Stimulated activated CD4-positive, alpha-beta T cell treated with anti-CD3 and anti-CD28 coated beads, Interleukin-4, amount 100 ng/mL, for 1 hour (primary cell): Measurements from ENCODE around the gene WNK1.
"Not testable (repeated sequence)": the region's sequence is repeated elsewhere in the genome, so short reads cannot be mapped to it uniquely, and the experiment has no call there.

Source experiments
- DNase-seq: peaks from one replicate; pipeline ENCODE4 v3.0.0-alpha.2; 2020

The WNK1 gene

GRCh38 chr12:818733-819132 is 66.4 kb downstream of the WNK1 start:
- DNase-seq, result no peak

DNA sequence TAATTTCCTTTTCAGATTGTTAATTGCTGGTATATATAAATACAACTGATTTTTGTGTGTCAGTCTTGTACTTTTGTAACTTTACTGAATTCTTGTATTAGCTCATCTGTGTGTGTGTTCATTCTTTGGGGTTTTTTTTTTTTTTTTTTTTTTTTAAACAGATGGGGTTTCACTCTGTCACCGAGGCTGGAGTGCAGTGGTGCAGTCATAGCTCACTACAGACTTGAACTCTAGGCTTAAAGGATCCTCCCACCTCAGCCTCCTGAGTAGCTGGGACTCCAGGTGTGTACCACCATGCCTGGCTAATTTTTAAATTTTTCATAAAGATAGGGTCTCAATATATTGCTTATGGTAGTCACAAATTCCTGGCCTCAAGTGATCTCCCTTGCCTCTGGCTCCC is 68.0 kb downstream of the WNK1 start:
- DNase-seq, result no peak

DNA sequence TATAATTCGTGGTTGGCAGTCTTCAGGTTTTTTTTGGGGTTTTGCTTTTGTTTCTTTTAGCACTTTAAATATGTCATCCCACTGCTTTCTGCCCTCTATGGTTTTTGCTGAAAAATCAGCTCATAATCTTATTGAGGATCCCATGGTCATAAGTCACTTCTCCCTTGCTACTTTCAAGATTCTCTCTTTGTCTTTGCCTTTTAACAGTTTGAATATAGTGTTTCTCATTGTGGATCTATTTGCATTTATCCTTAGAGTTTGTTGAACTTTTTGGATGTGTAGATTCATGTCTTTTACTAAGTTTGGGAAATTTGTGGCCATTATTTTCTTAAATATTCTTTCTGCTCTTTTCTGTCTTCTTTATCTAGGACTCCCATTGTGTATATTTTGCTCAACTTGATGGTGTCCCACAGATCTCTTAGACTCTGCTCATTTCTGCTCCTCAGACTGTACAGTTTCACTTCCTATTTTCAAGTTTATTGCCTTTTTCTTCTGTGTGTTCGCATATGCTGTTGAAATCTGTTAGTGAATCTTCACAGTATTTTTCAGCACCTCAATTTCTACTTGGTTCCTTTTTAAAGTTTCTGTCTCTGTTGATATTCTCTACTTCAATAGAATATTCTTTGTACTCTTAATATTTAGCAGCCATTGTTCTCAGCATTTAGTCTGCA is 70.8 kb downstream of the WNK1 start:
- no peak for DNase-seq

DNA sequence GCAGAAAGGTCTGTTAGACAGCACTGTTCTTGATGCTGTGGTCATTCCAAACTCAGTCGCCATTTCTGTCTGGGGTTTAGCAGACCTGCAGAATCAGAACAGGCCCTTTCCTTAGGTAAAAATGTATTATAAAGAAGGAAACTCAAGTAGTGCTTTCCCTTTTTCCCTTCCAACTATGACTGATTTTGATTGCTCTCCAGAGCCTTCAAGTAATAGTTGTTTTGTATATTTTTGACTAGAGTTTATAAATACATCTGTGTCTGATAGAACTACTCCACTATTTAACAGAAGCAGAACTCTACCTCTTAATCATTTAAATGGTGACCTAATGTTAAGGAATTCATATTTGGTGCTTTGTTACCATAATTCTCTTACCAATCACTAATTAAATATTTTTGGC is 74.0 kb downstream of the WNK1 start:
- DNase-seq, result no peak

DNA sequence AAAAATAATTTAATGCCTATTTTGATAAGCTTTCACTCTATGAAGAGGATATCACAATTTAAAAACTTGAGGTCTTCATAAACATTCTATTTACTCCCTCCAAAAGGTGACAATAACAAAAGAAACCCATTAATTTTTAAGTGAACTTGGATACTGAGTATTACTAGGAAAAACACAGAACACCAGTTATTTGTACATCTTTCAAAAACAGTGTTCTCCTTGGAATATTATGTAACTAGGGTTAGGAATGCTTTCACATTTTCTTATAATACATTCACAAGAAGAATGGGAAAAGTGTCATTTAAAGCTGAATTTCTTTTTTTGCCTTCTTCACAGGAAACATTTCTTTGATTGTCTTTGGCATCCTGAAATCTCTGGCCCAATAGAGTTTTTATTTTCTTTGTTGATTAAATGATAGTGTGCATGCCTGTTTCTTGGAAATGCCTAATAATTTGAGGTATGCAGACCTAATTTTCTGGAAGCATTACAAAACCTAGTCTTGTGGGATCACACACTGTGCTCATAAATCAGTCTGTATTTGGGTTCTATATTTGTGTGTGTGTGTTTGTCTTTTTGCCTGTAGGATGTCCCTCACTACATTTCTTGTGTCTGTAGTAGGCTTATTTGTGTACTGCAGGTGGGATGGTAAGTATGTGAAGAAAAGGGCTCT is 76.5 kb downstream of the WNK1 start:
- no peak for DNase-seq

DNA sequence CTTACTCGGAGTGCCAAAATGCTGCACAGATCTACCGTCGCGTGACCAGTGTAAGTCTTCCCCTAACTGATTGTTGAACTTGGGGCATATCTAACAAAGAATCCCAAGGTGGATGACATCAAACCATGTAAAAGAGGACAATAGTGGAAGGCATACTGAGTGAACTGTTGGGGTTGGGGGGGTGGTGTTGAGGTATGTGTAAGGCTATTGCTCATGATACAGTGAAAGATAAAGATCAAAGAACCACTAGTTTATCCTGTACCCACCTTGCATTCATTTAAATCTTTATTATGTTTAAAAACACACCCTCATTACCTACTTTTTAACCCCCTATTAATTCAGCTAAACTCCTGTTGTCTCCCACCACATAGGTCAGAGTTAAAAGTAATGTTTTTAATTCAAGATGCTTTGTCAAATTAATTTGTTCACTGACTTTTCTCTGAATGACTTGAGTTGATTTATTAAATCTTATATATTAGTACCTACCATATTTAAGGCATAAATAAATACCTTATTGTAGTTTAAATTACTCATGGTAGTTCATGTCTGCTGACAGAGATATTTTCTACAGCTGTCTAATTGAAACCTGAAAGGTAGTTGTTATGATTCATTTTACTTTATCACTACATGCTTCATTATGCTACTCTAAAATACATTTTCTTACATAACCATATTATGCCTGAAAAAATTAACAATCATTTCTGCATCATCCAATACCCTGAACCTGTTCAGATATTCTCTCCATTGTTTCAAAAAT is 77.9 kb downstream of the WNK1 start:
- DNase-seq, result no peak

DNA sequence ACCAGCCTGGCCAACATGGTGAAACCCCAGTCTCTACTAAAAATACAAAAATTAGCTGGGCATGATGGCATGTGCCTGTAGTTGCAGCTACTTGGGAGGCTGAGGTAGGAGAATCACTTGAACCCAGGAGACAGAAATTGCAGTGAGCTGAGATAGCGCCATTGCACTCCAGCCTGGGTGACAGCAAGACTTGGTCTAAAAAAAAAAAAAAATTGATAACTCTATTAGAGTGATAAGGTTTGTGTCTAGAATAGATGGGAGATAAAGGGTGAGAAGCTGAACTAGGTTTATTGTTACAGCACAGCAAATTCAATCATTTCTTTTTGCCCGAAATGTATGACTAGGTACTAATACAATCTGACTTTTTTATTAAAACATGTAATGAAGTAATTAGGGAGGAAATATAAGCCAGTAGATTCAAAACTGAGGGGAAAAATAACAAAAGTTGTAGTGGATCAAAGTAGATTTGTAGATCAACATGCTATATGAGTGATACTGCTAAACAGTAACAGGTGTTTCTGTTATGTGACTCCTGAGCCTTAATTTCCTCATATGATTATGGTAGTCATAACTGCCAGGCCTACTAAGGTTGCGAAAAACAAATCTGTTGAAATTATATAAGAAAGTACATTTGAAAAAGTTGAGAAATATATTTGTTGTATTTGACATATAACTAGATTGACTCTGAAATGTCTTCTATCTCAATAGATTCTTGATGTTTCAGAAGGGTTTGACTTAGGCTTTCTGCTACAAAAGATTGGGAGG is 83.6 kb downstream of the WNK1 start:
- DNase-seq, result no peak

DNA sequence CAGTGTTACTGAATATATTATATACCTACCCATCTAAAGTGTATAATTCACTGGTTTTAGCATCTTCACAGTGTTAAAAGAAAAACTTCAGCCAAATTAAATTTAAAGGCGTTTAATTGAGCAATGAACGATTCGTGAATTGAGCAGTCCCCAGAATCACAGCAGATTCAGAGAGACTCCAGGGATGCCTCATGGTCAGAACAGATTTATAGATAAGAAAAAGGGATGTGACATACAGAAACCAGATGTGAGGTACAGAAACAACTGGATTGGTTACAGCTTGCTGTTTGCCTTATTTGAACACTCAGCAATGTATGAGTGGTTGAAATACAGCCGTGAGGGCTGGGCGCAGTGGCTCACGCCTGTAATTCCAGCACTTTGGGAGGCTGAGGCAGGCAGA is 84.6 kb downstream of the WNK1 start:
- DNase-seq, result no peak

GRCh38 chr12:837548-837947 is 85.2 kb downstream of the WNK1 start:
- DNase-seq, result no peak

DNA sequence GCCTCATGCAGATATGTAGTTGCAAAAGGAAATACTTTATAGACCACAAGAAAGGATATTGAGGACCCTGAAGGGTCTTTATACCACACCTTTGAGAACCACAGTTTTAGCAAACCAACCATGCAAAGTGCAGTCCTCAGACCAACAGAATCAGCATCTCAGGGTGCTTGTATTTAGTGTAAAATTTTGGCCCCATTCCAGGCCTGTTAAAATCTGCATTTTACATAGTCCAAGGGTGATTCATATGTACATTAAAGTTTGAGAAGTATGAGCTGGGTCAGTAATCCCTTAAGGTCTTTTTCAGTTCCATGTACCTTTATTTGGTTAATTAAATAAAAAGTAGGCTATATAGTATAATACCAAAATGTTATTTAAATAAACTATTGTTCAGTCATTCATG is 91.2 kb downstream of the WNK1 start:
- DNase-seq, result no peak

- DNase-seq, result no peak
These were observed 94.0 kb downstream of the WNK1 start for GRCh38 chr12:846421-846820.

GRCh38 chr12:848173-848865 is 95.9 kb downstream of the WNK1 start:
- no peak for DNase-seq

GRCh38 chr12:848882-849527 is 96.6 kb downstream of the WNK1 start:
- no peak for DNase-seq

GRCh38 chr12:849733-850437 is 97.5 kb downstream of the WNK1 start:
- DNase-seq, result not testable (repeated sequence)

DNA sequence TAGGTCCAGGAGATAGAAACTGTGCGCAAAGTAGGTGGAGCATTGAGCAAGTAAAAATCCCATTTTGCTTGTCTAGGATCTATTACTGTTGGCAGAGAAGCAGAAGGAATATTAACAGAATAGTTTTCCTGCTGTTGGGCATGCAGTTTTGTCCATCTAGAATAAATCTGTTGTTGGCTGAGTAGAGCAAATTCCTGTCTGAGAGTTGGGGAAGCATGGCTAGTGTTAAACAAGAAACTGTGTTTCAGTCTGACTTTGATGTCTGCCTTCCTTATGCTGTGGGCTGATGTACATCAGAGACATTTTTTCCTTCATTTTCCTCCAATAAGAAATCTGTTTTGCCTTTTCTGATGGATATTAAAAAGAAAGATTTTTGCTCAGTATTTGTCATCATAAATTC is 99.0 kb downstream of the WNK1 start:
- DNase-seq, result no peak

- DNase-seq, result no peak
These were observed 99.5 kb downstream of the WNK1 start for GRCh38 chr12:851913-852312.

GRCh38 chr12:852864-853263 is 100.5 kb downstream of the WNK1 start:
- DNase-seq, result no peak

DNA sequence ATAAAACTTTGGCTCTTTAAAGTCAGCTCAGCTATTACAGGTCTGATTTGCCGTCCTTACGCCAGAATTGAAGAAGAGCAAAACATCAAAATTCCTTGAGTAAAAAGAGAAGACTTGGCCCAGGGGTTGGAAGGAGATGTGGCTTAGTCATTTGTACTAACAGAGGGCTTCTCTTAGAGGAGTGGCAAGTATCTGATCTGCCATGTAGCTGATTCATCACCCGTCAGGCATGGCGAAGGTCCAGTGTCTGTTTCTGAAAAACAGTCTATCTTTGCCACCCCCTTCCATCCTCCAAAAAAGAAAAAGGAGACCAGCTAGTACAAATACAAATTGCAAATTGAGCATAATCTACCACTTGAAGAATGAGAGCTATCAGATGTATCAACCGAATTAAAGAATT is 105.2 kb downstream of the WNK1 start:
- DNase-seq, result no peak

DNA sequence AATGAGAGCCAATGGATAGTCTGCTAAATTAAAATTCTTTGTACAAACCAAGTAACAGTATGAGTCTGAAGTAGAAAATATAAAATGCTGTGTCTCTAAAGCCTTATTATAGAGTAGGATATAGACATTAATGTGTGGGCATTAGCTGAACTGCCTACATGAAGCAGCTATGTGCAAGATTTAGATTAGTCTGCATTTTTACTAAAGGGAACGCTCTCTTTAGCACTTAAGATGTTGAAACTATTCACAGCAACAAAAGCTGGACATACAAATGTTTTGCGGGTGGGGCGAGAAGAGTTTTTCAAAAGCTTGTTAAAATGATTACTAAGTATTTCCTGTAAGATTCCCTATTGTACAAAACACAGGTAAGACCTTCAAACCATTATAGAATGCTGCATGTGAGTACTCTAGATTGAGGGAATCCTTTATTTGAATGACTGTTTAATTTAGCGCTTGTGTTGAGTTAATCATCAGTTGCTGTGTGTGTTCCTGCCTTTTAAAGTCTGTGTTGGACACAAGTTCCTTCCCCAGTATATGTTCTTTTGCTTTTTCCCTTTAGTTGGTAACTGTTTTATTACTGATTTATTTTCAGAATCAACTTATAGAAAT is 110.0 kb downstream of the WNK1 start:
- DNase-seq, result no peak

- DNase-seq, result no peak
These were observed 110.9 kb downstream of the WNK1 start for GRCh38 chr12:863285-863684.

GRCh38 chr12:865614-866013 is 113.2 kb downstream of the WNK1 start:
- no peak for DNase-seq
